HepG2 (cell line): ENCODE results near the gene DPP3. TPM values are rescaled to one million over a fixed set of nuclear protein-coding genes. Genes with fewer than 3 reads are reported as not detected.

Source experiments
- ARNTL ChIP-seq: sonication (generic); formaldehyde crosslinking; IDR thresholded peaks from 2 replicates; pipeline ENCODE4 v1.4.0; 2020; ENCODE audit warnings: mild to moderate bottlenecking, missing genetic modification reagents
- ATF1 ChIP-seq: IDR thresholded peaks from 2 replicates; pipeline ENCODE4 v1.6.1; 2016; ENCODE audit warnings: mild to moderate bottlenecking, control low read depth
- DPF2 ChIP-seq: sonication (generic); formaldehyde crosslinking; IDR thresholded peaks from 2 replicates; pipeline ENCODE4 v1.4.0; 2020; ENCODE audit warnings: mild to moderate bottlenecking, low read depth, missing genetic modification reagents, borderline replicate concordance
- DR1 ChIP-seq: sonication (generic); formaldehyde crosslinking; IDR thresholded peaks from 2 replicates; pipeline ENCODE4 v1.8.0; 2021; ENCODE audit warnings: mild to moderate bottlenecking, missing genetic modification reagents, inconsistent platforms
- GATAD2A ChIP-seq: IDR thresholded peaks from 2 replicates; pipeline ENCODE4 v1.6.1; 2016
- KMT2B ChIP-seq: IDR thresholded peaks from 2 replicates; pipeline ENCODE4 v1.6.1; 2016; ENCODE audit warnings: missing genetic modification reagents, missing compliant biosample characterization
- MTF1 ChIP-seq: sonication (generic); formaldehyde crosslinking; IDR thresholded peaks from 2 replicates; pipeline ENCODE4 v1.5.0; 2020; ENCODE audit warnings: missing genetic modification reagents
- NR2C2 ChIP-seq: sonication (generic); formaldehyde crosslinking; IDR thresholded peaks from 2 replicates; pipeline ENCODE4 v1.4.0; 2020; ENCODE audit warnings: missing genetic modification reagents, mild to moderate bottlenecking, moderate library complexity, borderline replicate concordance
- SP2 ChIP-seq: sonication (generic); formaldehyde crosslinking; IDR thresholded peaks from 2 replicates; pipeline ENCODE4 v1.5.1; 2020; ENCODE audit warnings: mild to moderate bottlenecking, missing genetic modification reagents
- THAP11 ChIP-seq: IDR thresholded peaks from 2 replicates; pipeline ENCODE4 v1.6.1; 2016; ENCODE audit warnings: missing biosample characterization, missing genetic modification reagents
- ZBTB38 ChIP-seq: sonication (generic); formaldehyde crosslinking; IDR thresholded peaks from 2 replicates; pipeline ENCODE4 v1.5.1; 2020; ENCODE audit warnings: mild to moderate bottlenecking, missing genetic modification reagents
- ZNF232 ChIP-seq: sonication (generic); formaldehyde crosslinking; IDR thresholded peaks from 2 replicates; pipeline ENCODE4 v1.4.0; 2020; ENCODE audit warnings: missing genetic modification reagents, borderline replicate concordance
- ZNF547 ChIP-seq: sonication (generic); formaldehyde crosslinking; IDR thresholded peaks from 2 replicates; pipeline ENCODE4 v1.5.1; 2020; ENCODE audit warnings: mild to moderate bottlenecking, missing genetic modification reagents
- ZNF773 ChIP-seq: sonication (generic); formaldehyde crosslinking; IDR thresholded peaks from 2 replicates; pipeline ENCODE4 v1.4.0; 2020; ENCODE audit warnings: missing genetic modification reagents, borderline replicate concordance
- polyA plus RNA-seq, 8 experiments: library from polyadenylated mRNA; depleted of rRNA in 3 of 8; stranded (reverse) in 7 of 8; unstranded in 1 of 8; fragments of >200 nt; fragmentation: Illumina TruSeq in 4 of 8; extraction: Trizol in 4 of 8; gene quantifications; 2 replicates each; pipeline versions ENCODE4 v1.2.1 to v1.2.3, GENCODE V29; 2011 to 2016; ENCODE audit warnings: low read depth in 4 of 8, missing spikeins in 1 of 8, mixed read lengths in 1 of 8; ENCODE audit not compliant: insufficient read depth in 1 of 8
- total RNA-seq, 5 experiments: library from RNA; depleted of rRNA; stranded (reverse); fragments of >200 nt; fragmentation: Illumina TruSeq; extraction: Trizol; gene quantifications; 2 replicates each; pipeline ENCODE4 v1.2.3, GENCODE V29; 2016; ENCODE audit warnings: low read depth in 1 of 5
- TF ChIP-seq, protein P1 (sequence below): sonication (generic); formaldehyde crosslinking; IDR thresholded peaks from 2 replicates; pipeline ENCODE4 v1.8.1; 2022; ENCODE audit warnings: low read depth, mild to moderate bottlenecking, missing genetic modification reagents
- TF ChIP-seq, protein P2 (sequence below): sonication (generic); formaldehyde crosslinking; IDR thresholded peaks from 2 replicates; pipeline ENCODE4 v1.4.0; 2020; ENCODE audit warnings: missing genetic modification reagents; ENCODE audit errors: not compliant biosample characterization
- TF ChIP-seq, protein P3 (sequence below): sonication (generic); formaldehyde crosslinking; IDR thresholded peaks from 2 replicates; pipeline ENCODE4 v1.5.1; 2020; ENCODE audit warnings: mild to moderate bottlenecking, missing genetic modification reagents, moderate library complexity
- TF ChIP-seq, protein P4 (sequence below): sonication (generic); formaldehyde crosslinking; IDR thresholded peaks from 2 replicates; pipeline ENCODE4 v1.4.0; 2020; ENCODE audit warnings: mild to moderate bottlenecking, missing genetic modification reagents
- TF ChIP-seq, protein P5 (sequence below): sonication (generic); formaldehyde crosslinking; IDR thresholded peaks from 2 replicates; pipeline ENCODE4 v1.4.0; 2020; ENCODE audit warnings: missing genetic modification reagents

DPP3 gene
- total and polyA plus RNA-seq, 2 of the 13 experiments (the other 11 are each of a cell fraction or from before 2014, with no cell fraction given): 38.4 to 59.8 TPM

DNA sequence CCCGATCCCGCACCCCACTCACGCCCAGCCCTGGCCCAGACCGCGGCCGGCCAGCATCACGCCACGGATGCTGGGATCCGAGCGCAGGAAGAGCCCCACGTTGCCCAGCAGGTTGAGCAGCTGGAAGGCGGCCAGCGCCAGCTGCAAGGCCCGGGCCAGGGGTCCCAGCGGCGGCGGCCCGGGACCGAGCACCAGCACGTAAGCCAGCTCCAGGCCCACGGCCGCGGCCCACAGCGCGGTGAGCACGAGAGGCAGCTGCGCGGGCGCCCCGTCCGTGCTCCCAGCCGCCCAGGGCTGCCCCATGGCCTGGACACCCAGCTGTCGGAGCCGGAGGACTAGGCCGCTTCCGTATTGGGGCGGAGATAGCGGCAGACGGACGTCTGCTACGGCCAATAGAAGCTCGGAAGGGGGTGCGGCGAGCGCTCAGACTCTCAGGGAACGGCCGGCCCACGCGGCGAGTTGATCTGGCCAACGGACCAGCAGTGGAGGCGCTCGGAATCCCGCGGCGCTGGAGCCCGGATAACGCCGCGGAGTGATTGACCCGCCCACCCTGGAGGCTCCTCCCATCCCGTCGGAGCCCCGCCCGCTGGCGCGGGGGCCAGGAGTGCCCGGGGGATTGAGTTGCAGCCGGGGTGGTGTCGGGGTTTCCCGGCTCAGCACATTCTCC is 65.6 kb downstream of the DPP3 start, which contains the start of gene ZDHHC24 (continued):
- TF ChIP-seq ZNF773 (CRISPR knock-in tag) (0 out of 2 replicates have a peak, but pooled peaks have one; percentile 38), KMT2B (0 out of 2 replicates have a peak, but pooled peaks have one; percentile 24), SP2 (CRISPR knock-in tag) (peak; percentile 97), DPF2 (CRISPR knock-in tag) (no peak), DR1 (peak; percentile 76; the same call in 1 of the 2 replicates), ZNF232 (CRISPR knock-in tag) (0 out of 2 replicates have a peak, but pooled peaks have one; percentile 23), ZNF547 (CRISPR knock-in tag) (peak; percentile 58; the same call in 1 of the 2 replicates), GATAD2A (CRISPR knock-in tag) (peak; percentile 24; the same call in 1 of the 2 replicates), ARNTL (CRISPR knock-in tag) (peak; percentile 72), NR2C2 (CRISPR knock-in tag) (no peak), ZBTB38 (peak; percentile 43; the same call in 1 of the 2 replicates), THAP11 (CRISPR knock-in tag) (peak; percentile 78), MTF1 (CRISPR knock-in tag) (no peak), ATF1 (CRISPR knock-in tag) (no peak)
- TF ChIP-seq, protein P1, sequence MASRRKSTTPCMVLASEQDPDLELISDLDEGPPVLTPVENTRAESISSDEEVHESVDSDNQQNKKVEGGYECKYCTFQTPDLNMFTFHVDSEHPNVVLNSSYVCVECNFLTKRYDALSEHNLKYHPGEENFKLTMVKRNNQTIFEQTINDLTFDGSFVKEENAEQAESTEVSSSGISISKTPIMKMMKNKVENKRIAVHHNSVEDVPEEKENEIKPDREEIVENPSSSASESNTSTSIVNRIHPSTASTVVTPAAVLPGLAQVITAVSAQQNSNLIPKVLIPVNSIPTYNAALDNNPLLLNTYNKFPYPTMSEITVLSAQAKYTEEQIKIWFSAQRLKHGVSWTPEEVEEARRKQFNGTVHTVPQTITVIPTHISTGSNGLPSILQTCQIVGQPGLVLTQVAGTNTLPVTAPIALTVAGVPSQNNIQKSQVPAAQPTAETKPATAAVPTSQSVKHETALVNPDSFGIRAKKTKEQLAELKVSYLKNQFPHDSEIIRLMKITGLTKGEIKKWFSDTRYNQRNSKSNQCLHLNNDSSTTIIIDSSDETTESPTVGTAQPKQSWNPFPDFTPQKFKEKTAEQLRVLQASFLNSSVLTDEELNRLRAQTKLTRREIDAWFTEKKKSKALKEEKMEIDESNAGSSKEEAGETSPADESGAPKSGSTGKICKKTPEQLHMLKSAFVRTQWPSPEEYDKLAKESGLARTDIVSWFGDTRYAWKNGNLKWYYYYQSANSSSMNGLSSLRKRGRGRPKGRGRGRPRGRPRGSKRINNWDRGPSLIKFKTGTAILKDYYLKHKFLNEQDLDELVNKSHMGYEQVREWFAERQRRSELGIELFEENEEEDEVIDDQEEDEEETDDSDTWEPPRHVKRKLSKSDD: no peak
- TF ChIP-seq, protein P2, sequence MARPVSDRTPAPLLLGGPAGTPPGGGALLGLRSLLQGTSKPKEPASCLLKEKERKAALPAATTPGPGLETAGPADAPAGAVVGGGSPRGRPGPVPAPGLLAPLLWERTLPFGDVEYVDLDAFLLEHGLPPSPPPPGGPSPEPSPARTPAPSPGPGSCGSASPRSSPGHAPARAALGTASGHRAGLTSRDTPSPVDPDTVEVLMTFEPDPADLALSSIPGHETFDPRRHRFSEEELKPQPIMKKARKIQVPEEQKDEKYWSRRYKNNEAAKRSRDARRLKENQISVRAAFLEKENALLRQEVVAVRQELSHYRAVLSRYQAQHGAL: no peak
- TF ChIP-seq, protein P3, sequence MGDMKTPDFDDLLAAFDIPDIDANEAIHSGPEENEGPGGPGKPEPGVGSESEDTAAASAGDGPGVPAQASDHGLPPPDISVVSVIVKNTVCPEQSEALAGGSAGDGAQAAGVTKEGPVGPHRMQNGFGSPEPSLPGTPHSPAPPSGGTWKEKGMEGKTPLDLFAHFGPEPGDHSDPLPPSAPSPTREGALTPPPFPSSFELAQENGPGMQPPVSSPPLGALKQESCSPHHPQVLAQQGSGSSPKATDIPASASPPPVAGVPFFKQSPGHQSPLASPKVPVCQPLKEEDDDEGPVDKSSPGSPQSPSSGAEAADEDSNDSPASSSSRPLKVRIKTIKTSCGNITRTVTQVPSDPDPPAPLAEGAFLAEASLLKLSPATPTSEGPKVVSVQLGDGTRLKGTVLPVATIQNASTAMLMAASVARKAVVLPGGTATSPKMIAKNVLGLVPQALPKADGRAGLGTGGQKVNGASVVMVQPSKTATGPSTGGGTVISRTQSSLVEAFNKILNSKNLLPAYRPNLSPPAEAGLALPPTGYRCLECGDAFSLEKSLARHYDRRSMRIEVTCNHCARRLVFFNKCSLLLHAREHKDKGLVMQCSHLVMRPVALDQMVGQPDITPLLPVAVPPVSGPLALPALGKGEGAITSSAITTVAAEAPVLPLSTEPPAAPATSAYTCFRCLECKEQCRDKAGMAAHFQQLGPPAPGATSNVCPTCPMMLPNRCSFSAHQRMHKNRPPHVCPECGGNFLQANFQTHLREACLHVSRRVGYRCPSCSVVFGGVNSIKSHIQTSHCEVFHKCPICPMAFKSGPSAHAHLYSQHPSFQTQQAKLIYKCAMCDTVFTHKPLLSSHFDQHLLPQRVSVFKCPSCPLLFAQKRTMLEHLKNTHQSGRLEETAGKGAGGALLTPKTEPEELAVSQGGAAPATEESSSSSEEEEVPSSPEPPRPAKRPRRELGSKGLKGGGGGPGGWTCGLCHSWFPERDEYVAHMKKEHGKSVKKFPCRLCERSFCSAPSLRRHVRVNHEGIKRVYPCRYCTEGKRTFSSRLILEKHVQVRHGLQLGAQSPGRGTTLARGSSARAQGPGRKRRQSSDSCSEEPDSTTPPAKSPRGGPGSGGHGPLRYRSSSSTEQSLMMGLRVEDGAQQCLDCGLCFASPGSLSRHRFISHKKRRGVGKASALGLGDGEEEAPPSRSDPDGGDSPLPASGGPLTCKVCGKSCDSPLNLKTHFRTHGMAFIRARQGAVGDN: peak; percentile 79
- TF ChIP-seq, protein P4, sequence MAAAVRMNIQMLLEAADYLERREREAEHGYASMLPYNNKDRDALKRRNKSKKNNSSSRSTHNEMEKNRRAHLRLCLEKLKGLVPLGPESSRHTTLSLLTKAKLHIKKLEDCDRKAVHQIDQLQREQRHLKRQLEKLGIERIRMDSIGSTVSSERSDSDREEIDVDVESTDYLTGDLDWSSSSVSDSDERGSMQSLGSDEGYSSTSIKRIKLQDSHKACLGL (CRISPR knock-in tag): peak; percentile 88
- TF ChIP-seq, protein P5, sequence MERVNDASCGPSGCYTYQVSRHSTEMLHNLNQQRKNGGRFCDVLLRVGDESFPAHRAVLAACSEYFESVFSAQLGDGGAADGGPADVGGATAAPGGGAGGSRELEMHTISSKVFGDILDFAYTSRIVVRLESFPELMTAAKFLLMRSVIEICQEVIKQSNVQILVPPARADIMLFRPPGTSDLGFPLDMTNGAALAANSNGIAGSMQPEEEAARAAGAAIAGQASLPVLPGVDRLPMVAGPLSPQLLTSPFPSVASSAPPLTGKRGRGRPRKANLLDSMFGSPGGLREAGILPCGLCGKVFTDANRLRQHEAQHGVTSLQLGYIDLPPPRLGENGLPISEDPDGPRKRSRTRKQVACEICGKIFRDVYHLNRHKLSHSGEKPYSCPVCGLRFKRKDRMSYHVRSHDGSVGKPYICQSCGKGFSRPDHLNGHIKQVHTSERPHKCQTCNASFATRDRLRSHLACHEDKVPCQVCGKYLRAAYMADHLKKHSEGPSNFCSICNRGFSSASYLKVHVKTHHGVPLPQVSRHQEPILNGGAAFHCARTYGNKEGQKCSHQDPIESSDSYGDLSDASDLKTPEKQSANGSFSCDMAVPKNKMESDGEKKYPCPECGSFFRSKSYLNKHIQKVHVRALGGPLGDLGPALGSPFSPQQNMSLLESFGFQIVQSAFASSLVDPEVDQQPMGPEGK (CRISPR knock-in tag): peak; percentile 74
